GM12878 (cell line): ENCODE results near the gene SHISA6. TPM values are rescaled to one million over a fixed set of nuclear protein-coding genes. Genes with fewer than 3 reads are reported as not detected.

ENCODE experiments used
- ATAC-seq: fragments of 200-7000 bp; cut with Tn5 transposase; 3 replicates; pipeline ENCODE4 v1.9.1; 2020; ENCODE audit warnings: mild to moderate bottlenecking, moderate library complexity
- BruUV-seq: library from RNA; stranded (reverse); fragments of 400-500 nt; replicated peaks from 2 replicates; lab custom pipeline; 2021; lab: Mats Ljungman, UMichigan
- CTCF ChIA-PET: fragments of 300-600 bp; sonication (Branson Sonifier 250); formaldehyde crosslinking; extraction: SDS; loops from one replicate; lab custom pipeline; 2021; ENCODE audit warnings: inconsistent platforms; lab: Yijun Ruan, JAX
- POLR2A ChIA-PET: fragments of 350-600 bp; formaldehyde crosslinking; extraction: SDS; loops from one replicate; lab custom pipeline; 2021; ENCODE audit warnings: inconsistent platforms; lab: Charles Lee
- RAD21 ChIA-PET: fragments of 300-600 bp; sonication (Branson Sonifier 250); formaldehyde crosslinking; loops from one replicate; lab custom pipeline; 2023; ENCODE audit warnings: antibody characterized with exemption; ENCODE audit not compliant: unreplicated experiment; lab: Charles Lee
- SMC1A ChIA-PET: fragments of 300-600 bp; sonication (Branson Sonifier 250); formaldehyde crosslinking; loops from one replicate; lab custom pipeline; 2023; ENCODE audit not compliant: unreplicated experiment, uncharacterized antibody; lab: Charles Lee
- DNase-seq: peaks from one replicate; pipeline ENCODE4 v3.0.0-alpha.2; 2011; ENCODE audit warnings: low read depth, low spot score
- FAIRE-seq: peaks from 3 replicates; lab custom pipeline; 2011; peaks lifted over from hg19 to GRCh38; lab: Jason Lieb, UNC
- H2AFZ ChIP-seq: 2 replicates; pipeline ENCODE4 v1.6.0; 2011; ENCODE audit warnings: low read depth, low read length, control low read depth; ENCODE audit not compliant: control insufficient read depth
- H3K27ac ChIP-seq: 2 replicates; pipeline ENCODE4 v1.5.1; 2011; ENCODE audit warnings: control low read depth; ENCODE audit not compliant: control insufficient read depth, insufficient read depth
- H3K27me3 ChIP-seq, 2 experiments: replicated peaks in 1 of 2; 2 replicates each; pipeline versions ENCODE4 v1.6.0 to v1.6.1; 2011; ENCODE audit warnings: low read length in 1 of 2; ENCODE audit not compliant: control insufficient read depth in 2 of 2, insufficient read depth in 2 of 2
- H3K36me3 ChIP-seq, 2 experiments: 2 replicates each; pipeline ENCODE4 v1.5.1; 2011; ENCODE audit warnings: low read length in 1 of 2; ENCODE audit not compliant: control insufficient read depth in 2 of 2, insufficient read depth in 2 of 2
- H3K4me1 ChIP-seq: 2 replicates; pipeline ENCODE4 v1.6.1; 2011; ENCODE audit warnings: mild to moderate bottlenecking, low read length, moderate library complexity, mixed read lengths; ENCODE audit not compliant: control insufficient read depth, insufficient read depth
- H3K4me2 ChIP-seq: 2 replicates; pipeline ENCODE4 v1.6.0; 2011; ENCODE audit warnings: control low read depth; ENCODE audit not compliant: control insufficient read depth, insufficient read depth
- H3K4me3 ChIP-seq: fragments of 200-600 bp; sonication (generic); 2 replicates; pipeline ENCODE4 v1.5.1; 2016
- H3K79me2 ChIP-seq: 2 replicates; pipeline ENCODE4 v1.6.0; 2011; ENCODE audit warnings: low read length; ENCODE audit not compliant: control insufficient read depth, insufficient read depth
- H3K9ac ChIP-seq: 2 replicates; pipeline ENCODE4 v1.8.0; 2011; ENCODE audit warnings: low read length, control low read depth, mixed read lengths; ENCODE audit not compliant: control insufficient read depth, insufficient read depth
- H3K9me3 ChIP-seq: replicated peaks from 3 replicates; pipeline ENCODE4 v1.5.1; 2011; ENCODE audit warnings: mild to moderate bottlenecking, low read length; ENCODE audit not compliant: control insufficient read depth, insufficient read depth
- H4K20me1 ChIP-seq: 2 replicates; pipeline ENCODE4 v1.6.0; 2011; ENCODE audit not compliant: control insufficient read depth, insufficient read depth
- ELK1 ChIP-seq: IDR thresholded peaks from 2 replicates; pipeline ENCODE4 v1.6.1; 2012; ENCODE audit warnings: low read depth, low read length, improper control_type of control experiment
- FOS ChIP-seq: IDR thresholded peaks from 3 replicates; pipeline ENCODE4 v1.6.1; 2011; ENCODE audit warnings: borderline replicate concordance; ENCODE audit not compliant: insufficient read length; ENCODE audit errors: extremely low read depth
- FOXK2 ChIP-seq: fragments of 450-650 bp; IDR thresholded peaks from 2 replicates; pipeline ENCODE4 v1.6.1; 2017; ENCODE audit warnings: mild to moderate bottlenecking, moderate library complexity
- IKZF1 ChIP-seq: fragments of 450-650 bp; conservative IDR thresholded peaks from 2 replicates; pipeline ENCODE4 v1.6.1; 2017; ENCODE audit warnings: antibody characterized with exemption, mild to moderate bottlenecking
- IRF4 ChIP-seq: IDR thresholded peaks from 2 replicates; pipeline ENCODE4 v1.6.1; 2011; ENCODE audit warnings: low read depth, low read length
- MTA3 ChIP-seq: IDR thresholded peaks from 2 replicates; pipeline ENCODE4 v1.6.1; 2012; ENCODE audit warnings: low read length, inconsistent platforms, borderline replicate concordance
- MXI1 ChIP-seq: fragments of 150-350 bp; IDR thresholded peaks from 2 replicates; pipeline ENCODE4 v1.6.1; 2011; ENCODE audit warnings: low read depth, mild to moderate bottlenecking, inconsistent platforms, low read length, improper control_type of control experiment
- NBN ChIP-seq: fragments of 450-650 bp; IDR thresholded peaks from 2 replicates; pipeline ENCODE4 v1.6.1; 2016
- NFXL1 ChIP-seq: fragments of 450-650 bp; IDR thresholded peaks from 2 replicates; pipeline ENCODE4 v1.6.1; 2017; ENCODE audit warnings: antibody characterized with exemption, mild to moderate bottlenecking, borderline replicate concordance
- NFYA ChIP-seq: IDR thresholded peaks from 2 replicates; pipeline ENCODE4 v1.6.1; 2011; ENCODE audit warnings: low read depth, mild to moderate bottlenecking, low read length, improper control_type of control experiment, borderline replicate concordance
- PAX8 ChIP-seq: fragments of 450-650 bp; IDR thresholded peaks from 2 replicates; pipeline ENCODE4 v1.6.1; 2017; ENCODE audit warnings: mild to moderate bottlenecking, moderate library complexity
- PML ChIP-seq: IDR thresholded peaks from 2 replicates; pipeline ENCODE4 v1.6.1; 2012; ENCODE audit warnings: low read length, inconsistent platforms
- RAD51 ChIP-seq: fragments of 450-650 bp; IDR thresholded peaks from 2 replicates; pipeline ENCODE4 v1.6.1; 2016; ENCODE audit warnings: moderate library complexity, mild to moderate bottlenecking, inconsistent platforms
- RBBP5 ChIP-seq: fragments of 200-600 bp; sonication (generic); conservative IDR thresholded peaks from 2 replicates; pipeline ENCODE4 v1.6.1; 2016
- RELA ChIP-seq: fragments of 450-650 bp; IDR thresholded peaks from 2 replicates; pipeline ENCODE4 v1.8.0; 2014; ENCODE audit warnings: borderline replicate concordance; ENCODE audit not compliant: partially characterized antibody
- SREBF1 ChIP-seq: IDR thresholded peaks from 2 replicates; pipeline ENCODE4 v1.6.1; 2012; ENCODE audit warnings: mild to moderate bottlenecking, low read length
- YBX1 ChIP-seq: fragments of 450-650 bp; IDR thresholded peaks from 2 replicates; pipeline ENCODE4 v1.6.1; 2016; ENCODE audit warnings: antibody characterized with exemption
- WGBS: methylation state at CpG from one replicate; pipeline ENCODE4 v1.1.6; 2016; ENCODE audit warnings: low lambda C conversion rate; ENCODE audit not compliant: insufficient replicate concordance, insufficient coverage; ENCODE audit errors: missing lambda C conversion rate; 5-methylcytosine and 5-hydroxymethylcytosine counted together
- in situ Hi-C: fragments of 300-500 bp; cut with MboI; formaldehyde crosslinking; loops from 9 replicates; pipeline ENCODE4 v1.14.3; 2018; ENCODE audit warnings: mixed read lengths
- intact Hi-C: fragments of 100-400 bp; cut with micrococcal nuclease; formaldehyde crosslinking; loops from one replicate; pipeline ENCODE4 v1.14.2; 2022; ENCODE audit not compliant: unreplicated experiment
- polyA plus RNA-seq, 11 experiments: library from polyadenylated mRNA; depleted of rRNA in 4 of 11; unstranded in 6 of 11; stranded (reverse) in 5 of 11; fragments of >200 nt; fragmentation: Nextera tagmentation in 4 of 11; fragmentation: Illumina TruSeq in 1 of 11; extraction: Ambion mirVana in 4 of 11; extraction: Trizol in 1 of 11; gene quantifications; 1 replicate in 1 of 11; 2 replicates in 10 of 11; pipeline versions ENCODE4 v1.2.1 to v1.2.3, GENCODE V29; 2011 to 2016; ENCODE audit warnings: inconsistent platforms in 2 of 11, missing spikeins in 2 of 11, low read depth in 1 of 11
- total RNA-seq, 4 experiments: library from RNA; depleted of rRNA in 3 of 4; stranded (reverse); fragments of >200 nt in 3 of 4; fragmentation: Illumina TruSeq in 1 of 4; extraction: Trizol in 1 of 4; gene quantifications; 2 replicates each; pipeline versions ENCODE4 v1.2.1 to v1.2.3, GENCODE V29; 2013 to 2021
- TF ChIP-seq, protein P1 (sequence below): IDR thresholded peaks from 2 replicates; pipeline ENCODE4 v1.6.1; 2012; ENCODE audit warnings: low read depth, low read length, improper control_type of control experiment
- TF ChIP-seq, protein P2 (sequence below): fragments of 150-350 bp; IDR thresholded peaks from 2 replicates; pipeline ENCODE4 v1.6.1; 2016; ENCODE audit warnings: low read depth, low read length

Gene SHISA6
- total and polyA plus RNA-seq, 10 of the 15 experiments (the other 5 are each of a cell fraction or from before 2014, with no cell fraction given) = not detected

GRCh38 chr17:11209906-11210305 lies 31.1 kb upstream of the SHISA6 start (continued):
- no peak for TF ChIP-seq RELA

- Histone ChIP-seq H3K4me3 (no peak overlapping the region), H3K9ac (no peak overlapping the region), H4K20me1 (no peaks in the 10 kb centered on the region), H3K9me3 (no peaks in the 10 kb centered on the region; the same call in 2 of the 3 replicates)
- WGBS = 58% methylated on average over 2 of the region's 2 CpGs
- SMC1A ChIA-PET = no interaction called here
- DNase-seq (no peak), ATAC-seq (no peak)
- no TSS peak for BruUV-seq
- no peak for TF ChIP-seq MTA3
- TF ChIP-seq, protein P1, sequence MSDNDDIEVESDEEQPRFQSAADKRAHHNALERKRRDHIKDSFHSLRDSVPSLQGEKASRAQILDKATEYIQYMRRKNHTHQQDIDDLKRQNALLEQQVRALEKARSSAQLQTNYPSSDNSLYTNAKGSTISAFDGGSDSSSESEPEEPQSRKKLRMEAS = no peak
- TF ChIP-seq NFXL1 = no peak
- TF ChIP-seq RELA = no peak
- no peak for TF ChIP-seq YBX1
- TF ChIP-seq, protein P2, sequence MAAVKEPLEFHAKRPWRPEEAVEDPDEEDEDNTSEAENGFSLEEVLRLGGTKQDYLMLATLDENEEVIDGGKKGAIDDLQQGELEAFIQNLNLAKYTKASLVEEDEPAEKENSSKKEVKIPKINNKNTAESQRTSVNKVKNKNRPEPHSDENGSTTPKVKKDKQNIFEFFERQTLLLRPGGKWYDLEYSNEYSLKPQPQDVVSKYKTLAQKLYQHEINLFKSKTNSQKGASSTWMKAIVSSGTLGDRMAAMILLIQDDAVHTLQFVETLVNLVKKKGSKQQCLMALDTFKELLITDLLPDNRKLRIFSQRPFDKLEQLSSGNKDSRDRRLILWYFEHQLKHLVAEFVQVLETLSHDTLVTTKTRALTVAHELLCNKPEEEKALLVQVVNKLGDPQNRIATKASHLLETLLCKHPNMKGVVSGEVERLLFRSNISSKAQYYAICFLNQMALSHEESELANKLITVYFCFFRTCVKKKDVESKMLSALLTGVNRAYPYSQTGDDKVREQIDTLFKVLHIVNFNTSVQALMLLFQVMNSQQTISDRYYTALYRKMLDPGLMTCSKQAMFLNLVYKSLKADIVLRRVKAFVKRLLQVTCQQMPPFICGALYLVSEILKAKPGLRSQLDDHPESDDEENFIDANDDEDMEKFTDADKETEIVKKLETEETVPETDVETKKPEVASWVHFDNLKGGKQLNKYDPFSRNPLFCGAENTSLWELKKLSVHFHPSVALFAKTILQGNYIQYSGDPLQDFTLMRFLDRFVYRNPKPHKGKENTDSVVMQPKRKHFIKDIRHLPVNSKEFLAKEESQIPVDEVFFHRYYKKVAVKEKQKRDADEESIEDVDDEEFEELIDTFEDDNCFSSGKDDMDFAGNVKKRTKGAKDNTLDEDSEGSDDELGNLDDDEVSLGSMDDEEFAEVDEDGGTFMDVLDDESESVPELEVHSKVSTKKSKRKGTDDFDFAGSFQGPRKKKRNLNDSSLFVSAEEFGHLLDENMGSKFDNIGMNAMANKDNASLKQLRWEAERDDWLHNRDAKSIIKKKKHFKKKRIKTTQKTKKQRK = no peak
- no peak for TF ChIP-seq FOS
- no peak for TF ChIP-seq RAD51
- TF ChIP-seq PAX8 = no peak
- no peak for TF ChIP-seq IKZF1
- no peak for TF ChIP-seq ELK1
- TF ChIP-seq IRF4 = no peak
- no peak for TF ChIP-seq PML
- TF ChIP-seq MXI1 = no peak
- TF ChIP-seq NBN = no peak
- TF ChIP-seq SREBF1 = no peak
- no peak for TF ChIP-seq FOXK2
- TF ChIP-seq RBBP5 = no peak
- no peak for TF ChIP-seq NFYA
- TF ChIP-seq, all 136 proteins: peak for 0
- in situ Hi-C loops = loop anchor here (25.0 kb wide), 1 partner anchor 200 kb away; no protein-coding TSS in a partner anchor
- no peak overlapping the region for H3K27ac ChIP-seq
- FAIRE-seq = no peak
- ChIA-PET CTCF (no interaction called here), POLR2A (no interaction called here), RAD21 (no interaction called here)
- H3K27me3 ChIP-seq = no peaks in the 10 kb centered on the region
- no peak overlapping the region for H3K4me2 ChIP-seq
- no peaks in the 10 kb centered on the region for H3K36me3 ChIP-seq
- intact Hi-C loops = no loop called here
- H2AFZ ChIP-seq = no peak overlapping the region
- H3K79me2 ChIP-seq = no peaks in the 10 kb centered on the region
- H3K4me1 ChIP-seq = no peaks in the 10 kb centered on the region
Measured at GRCh38 chr17:11212792-11213191, 28.2 kb upstream of the SHISA6 start.
